GM12873 (cell line): ENCODE data around the gene GDPD4.

Source experiments
- CTCF ChIP-seq: IDR thresholded peaks from 2 replicates; pipeline ENCODE4 v1.5.1; 2012; ENCODE audit warnings: low read depth, mild to moderate bottlenecking, moderate library complexity, low read length, control low read depth; ENCODE audit not compliant: insufficient read depth; ENCODE audit errors: missing control alignments

The GDPD4 gene

DNA sequence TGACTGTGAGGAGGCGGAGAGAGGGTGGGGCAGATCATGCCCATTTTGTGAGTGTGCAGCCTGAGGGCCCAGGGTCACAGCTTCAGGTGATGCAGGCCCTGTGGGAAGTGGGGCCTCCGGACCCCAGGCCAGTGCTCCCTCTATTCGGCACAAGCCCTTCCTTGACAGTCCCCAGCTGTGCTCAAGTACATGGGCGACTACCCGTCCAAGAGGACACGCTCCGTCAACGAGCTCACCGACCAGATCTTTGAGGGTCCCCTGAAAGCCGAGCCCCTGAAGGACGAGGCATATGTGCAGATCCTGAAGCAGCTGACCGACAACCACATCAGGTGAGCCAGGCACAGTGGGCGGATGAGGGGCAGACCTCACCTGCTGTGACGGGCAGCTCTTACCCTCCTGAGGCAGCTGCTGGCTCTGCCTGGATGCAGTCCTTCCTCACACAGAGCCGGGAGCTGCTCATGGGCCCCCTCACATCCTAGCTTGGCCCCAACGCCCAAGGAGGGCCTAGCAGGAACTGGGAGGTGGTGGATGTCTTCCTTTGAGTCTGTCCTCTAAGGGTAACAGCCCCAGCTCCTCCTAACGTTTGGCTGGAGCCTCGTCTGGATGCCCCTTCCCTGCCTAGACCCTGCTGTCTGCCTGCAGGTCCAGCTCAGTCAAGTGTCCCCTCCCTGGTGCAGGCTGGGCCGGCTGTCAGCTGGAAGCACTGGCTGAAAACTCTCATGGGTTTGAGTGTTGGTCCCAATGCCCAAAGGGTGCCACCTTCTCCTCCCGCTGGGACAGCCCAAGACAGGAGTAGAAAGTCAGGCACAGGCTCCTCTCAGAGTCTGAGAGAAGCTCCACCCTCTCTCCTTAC is 97.4 kb downstream of the GDPD4 start:
- no peak for TF ChIP-seq CTCF

GRCh38 chr11:77202941-77203900 is 98.3 kb downstream of the GDPD4 start:
- no peak for TF ChIP-seq CTCF

DNA sequence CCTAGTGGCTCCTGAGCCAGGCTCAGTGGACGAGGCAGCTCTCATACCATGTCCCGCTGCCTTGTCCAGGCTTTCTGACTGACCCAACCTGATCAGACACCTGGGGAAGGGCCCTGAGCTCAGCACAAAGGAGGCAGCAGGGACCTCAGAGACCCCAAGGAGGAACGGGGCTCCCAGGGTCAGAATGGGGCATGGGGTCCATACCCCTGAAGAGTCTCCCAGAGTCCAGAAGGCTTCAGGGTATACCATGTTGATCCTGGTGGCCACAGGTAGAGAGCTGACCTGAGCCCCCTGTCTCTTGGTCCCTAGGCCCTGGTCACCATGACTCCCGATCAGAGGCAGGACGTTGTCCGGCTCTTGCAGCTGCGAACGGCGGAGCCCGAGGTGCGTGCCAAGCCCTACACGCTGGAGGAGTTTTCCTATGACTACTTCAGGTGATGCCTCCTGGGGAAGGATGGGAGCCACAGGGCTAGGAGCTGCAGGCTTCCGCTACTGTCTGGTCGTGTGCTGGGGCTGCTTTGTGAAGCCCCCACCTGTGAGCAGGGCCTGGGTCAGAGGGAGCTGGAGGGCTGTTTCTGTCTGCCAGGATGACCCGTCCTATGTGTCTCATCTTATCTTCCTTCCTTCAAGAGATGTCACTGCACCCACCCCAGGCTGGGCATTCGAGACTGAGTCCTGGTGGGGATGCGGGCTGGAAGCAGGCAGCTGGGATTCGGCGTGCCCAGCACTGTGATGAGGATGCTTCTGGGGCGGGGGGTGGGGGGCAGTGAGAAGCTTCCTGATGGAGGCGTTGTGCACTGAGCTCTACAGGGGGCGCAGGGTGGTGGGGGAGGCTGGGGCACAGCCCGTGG is 99.3 kb downstream of the GDPD4 start:
- TF ChIP-seq CTCF, result no peak

GRCh38 chr11:77201370-77201769 is 100.1 kb downstream of the GDPD4 start:
- TF ChIP-seq CTCF, result no peak

DNA sequence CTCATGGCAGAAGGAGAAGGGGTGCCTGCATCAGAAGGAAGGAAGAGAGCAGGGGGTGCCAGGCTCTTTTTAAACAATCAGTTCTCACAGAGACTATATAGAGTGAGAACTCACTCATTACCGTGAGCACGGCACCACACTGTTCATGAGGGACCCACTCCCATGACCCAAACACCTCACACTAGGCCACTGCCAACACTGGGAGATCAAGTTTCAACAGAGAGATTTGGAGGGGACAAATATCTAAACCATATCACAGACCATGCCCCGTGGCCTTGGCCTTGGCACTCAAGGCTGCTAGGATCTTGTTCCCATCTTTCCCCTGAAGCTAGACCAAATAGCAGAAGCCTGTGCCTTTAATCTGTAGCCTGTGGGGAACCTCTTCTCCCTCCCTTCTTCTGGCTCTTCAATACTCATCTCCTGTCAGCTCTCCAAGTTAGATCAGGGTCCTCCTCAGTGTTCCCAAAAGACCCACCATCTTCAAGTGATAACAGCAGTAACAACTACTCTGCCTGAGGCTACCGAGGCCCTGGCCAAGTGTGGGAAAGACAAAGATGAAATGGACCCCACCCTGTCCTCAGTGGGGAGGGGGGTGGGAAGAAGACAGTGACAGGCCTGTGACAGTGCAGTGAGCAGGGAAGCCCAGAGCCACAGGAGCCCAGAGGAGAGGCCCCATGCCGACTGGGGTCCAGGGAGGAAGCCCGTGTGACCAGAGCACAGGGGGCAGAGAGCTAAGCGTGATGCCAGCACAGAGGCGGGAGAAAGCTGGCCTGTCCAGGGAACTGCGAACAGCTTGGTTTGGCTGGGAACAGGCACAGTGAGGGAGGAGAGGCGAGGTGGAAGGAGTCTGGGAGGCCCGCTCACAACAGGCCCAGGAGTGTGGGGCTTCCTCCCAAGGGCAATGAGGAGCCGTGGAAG is 100.9 kb downstream of the GDPD4 start:
- TF ChIP-seq CTCF, result no peak

DNA sequence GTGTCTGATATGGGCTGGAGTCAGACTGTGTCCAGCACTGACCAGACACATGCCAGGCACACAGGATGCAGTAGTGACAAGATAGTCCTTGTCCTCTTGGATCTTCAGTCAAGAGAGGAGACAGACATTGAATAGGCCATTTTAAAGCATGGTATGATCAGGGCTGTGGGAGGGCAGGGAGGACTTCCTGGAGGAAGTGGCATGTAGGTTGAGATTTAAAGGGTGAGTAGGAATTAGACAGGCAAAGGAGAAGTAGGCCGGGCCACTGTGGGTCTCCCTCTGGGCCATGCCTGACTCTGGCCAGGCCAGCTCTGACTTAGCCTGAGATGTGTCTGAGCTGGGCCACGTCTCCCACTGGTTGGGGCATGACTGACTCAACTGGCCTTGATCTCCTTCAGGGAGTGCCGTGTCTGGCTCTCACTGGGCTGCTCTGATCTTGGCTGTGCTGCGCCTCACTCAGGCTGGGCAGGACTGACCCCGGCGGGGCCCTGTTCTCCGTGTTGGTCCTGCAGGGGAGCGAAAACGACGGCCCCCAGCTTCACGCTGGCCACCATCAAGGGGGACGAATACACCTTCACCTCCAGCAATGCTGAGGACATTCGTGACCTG is 102.2 kb downstream of the GDPD4 start:
- TF ChIP-seq CTCF, result no peak
